GM12878 (cell line): ENCODE data around the gene ZNF577.

ENCODE experiments used
- BHLHE40 ChIP-seq, 2 experiments: fragments of 450-650 bp in 1 of 2; IDR thresholded peaks; 2 replicates each; pipeline ENCODE4 v1.6.1; 2011 to 2017; ENCODE audit warnings: low read depth in 2 of 2, borderline replicate concordance in 1 of 2, improper control_type of control experiment in 1 of 2, low read length in 1 of 2, mild to moderate bottlenecking in 1 of 2
- EP300 ChIP-seq, 2 experiments: fragments of 150-350 bp in 1 of 2; IDR thresholded peaks; 2 replicates each; pipeline ENCODE4 v1.6.1; 2011 to 2012; ENCODE audit warnings: low read depth in 2 of 2, low read length in 2 of 2, borderline replicate concordance in 1 of 2, improper control_type of control experiment in 1 of 2, inconsistent platforms in 1 of 2; ENCODE audit not compliant: control insufficient read depth in 1 of 2
- POLR2A ChIP-seq: IDR thresholded peaks from 2 replicates; pipeline ENCODE4 v1.6.1; 2011; ENCODE audit warnings: low read depth, mild to moderate bottlenecking, low read length
- POLR2AphosphoS2 ChIP-seq: IDR thresholded peaks from 2 replicates; pipeline ENCODE4 v1.6.1; 2011; ENCODE audit warnings: low read depth, mild to moderate bottlenecking, low read length, improper control_type of control experiment, moderate library complexity
- RAD21 ChIP-seq: IDR thresholded peaks from 2 replicates; pipeline ENCODE4 v1.6.1; 2011; ENCODE audit warnings: mild to moderate bottlenecking, low read depth, low read length, moderate library complexity; ENCODE audit not compliant: insufficient read depth
- TAF1 ChIP-seq: IDR thresholded peaks from 2 replicates; pipeline ENCODE4 v1.6.1; 2011; ENCODE audit warnings: mild to moderate bottlenecking, low read depth, low read length, borderline replicate concordance
- ZBTB11 ChIP-seq: fragments of 450-650 bp; formaldehyde crosslinking; IDR thresholded peaks from 2 replicates; pipeline ENCODE4 v1.5.0; 2022; ENCODE audit warnings: mild to moderate bottlenecking, missing genetic modification characterization
- TF ChIP-seq, protein P1 (sequence below): fragments of 450-650 bp; IDR thresholded peaks from 2 replicates; pipeline ENCODE4 v1.6.1; 2016; ENCODE audit warnings: mild to moderate bottlenecking, moderate library complexity, borderline replicate concordance
- TF ChIP-seq, protein P2 (sequence below), 3 experiments: IDR thresholded peaks in 2 of 3; conservative IDR thresholded peaks in 1 of 3; 2 replicates each; pipeline ENCODE4 v1.5.1; 2011; ENCODE audit warnings: low read depth in 3 of 3, low read length in 3 of 3, mild to moderate bottlenecking in 3 of 3, control low read depth in 2 of 3, moderate library complexity in 2 of 3, inconsistent platforms in 1 of 3, mixed read lengths in 1 of 3; ENCODE audit not compliant: control insufficient read depth in 2 of 3, insufficient read depth in 1 of 3; ENCODE audit errors: extremely low read depth in 1 of 3
- TF ChIP-seq, protein P3 (sequence below): fragments of 450-650 bp; IDR thresholded peaks from 2 replicates; pipeline ENCODE4 v1.6.1; 2017; ENCODE audit warnings: mild to moderate bottlenecking

GRCh38 chr19:51904331-51905165 is 16.8 kb upstream of the ZNF577 start, which contains the start of gene ZNF649:
- no peak for TF ChIP-seq RAD21
- no peak for TF ChIP-seq BHLHE40 (IDR thresholded peaks at IDR 0.05; ENCODE audit: borderline replicate concordance in 1 of 2, low read depth in 2 of 2, low read length in 1 of 2)
- peak; percentile 10; the same call in 1 of the 2 replicates for TF ChIP-seq TAF1
- TF ChIP-seq, protein P1, sequence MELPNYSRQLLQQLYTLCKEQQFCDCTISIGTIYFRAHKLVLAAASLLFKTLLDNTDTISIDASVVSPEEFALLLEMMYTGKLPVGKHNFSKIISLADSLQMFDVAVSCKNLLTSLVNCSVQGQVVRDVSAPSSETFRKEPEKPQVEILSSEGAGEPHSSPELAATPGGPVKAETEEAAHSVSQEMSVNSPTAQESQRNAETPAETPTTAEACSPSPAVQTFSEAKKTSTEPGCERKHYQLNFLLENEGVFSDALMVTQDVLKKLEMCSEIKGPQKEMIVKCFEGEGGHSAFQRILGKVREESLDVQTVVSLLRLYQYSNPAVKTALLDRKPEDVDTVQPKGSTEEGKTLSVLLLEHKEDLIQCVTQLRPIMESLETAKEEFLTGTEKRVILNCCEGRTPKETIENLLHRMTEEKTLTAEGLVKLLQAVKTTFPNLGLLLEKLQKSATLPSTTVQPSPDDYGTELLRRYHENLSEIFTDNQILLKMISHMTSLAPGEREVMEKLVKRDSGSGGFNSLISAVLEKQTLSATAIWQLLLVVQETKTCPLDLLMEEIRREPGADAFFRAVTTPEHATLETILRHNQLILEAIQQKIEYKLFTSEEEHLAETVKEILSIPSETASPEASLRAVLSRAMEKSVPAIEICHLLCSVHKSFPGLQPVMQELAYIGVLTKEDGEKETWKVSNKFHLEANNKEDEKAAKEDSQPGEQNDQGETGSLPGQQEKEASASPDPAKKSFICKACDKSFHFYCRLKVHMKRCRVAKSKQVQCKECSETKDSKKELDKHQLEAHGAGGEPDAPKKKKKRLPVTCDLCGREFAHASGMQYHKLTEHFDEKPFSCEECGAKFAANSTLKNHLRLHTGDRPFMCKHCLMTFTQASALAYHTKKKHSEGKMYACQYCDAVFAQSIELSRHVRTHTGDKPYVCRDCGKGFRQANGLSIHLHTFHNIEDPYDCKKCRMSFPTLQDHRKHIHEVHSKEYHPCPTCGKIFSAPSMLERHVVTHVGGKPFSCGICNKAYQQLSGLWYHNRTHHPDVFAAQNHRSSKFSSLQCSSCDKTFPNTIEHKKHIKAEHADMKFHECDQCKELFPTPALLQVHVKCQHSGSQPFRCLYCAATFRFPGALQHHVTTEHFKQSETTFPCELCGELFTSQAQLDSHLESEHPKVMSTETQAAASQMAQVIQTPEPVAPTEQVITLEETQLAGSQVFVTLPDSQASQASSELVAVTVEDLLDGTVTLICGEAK: no peak
- TF ChIP-seq, protein P2, sequence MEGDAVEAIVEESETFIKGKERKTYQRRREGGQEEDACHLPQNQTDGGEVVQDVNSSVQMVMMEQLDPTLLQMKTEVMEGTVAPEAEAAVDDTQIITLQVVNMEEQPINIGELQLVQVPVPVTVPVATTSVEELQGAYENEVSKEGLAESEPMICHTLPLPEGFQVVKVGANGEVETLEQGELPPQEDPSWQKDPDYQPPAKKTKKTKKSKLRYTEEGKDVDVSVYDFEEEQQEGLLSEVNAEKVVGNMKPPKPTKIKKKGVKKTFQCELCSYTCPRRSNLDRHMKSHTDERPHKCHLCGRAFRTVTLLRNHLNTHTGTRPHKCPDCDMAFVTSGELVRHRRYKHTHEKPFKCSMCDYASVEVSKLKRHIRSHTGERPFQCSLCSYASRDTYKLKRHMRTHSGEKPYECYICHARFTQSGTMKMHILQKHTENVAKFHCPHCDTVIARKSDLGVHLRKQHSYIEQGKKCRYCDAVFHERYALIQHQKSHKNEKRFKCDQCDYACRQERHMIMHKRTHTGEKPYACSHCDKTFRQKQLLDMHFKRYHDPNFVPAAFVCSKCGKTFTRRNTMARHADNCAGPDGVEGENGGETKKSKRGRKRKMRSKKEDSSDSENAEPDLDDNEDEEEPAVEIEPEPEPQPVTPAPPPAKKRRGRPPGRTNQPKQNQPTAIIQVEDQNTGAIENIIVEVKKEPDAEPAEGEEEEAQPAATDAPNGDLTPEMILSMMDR (IDR thresholded peaks at IDR 0.05 in 2 of 3, conservative IDR thresholded peaks at IDR 0.05 in 1 of 3; ENCODE audit: control insufficient read depth in 2 of 3, extremely low read depth in 1 of 3, insufficient read depth in 1 of 3, low read depth in 3 of 3, low read length in 3 of 3): peak in 2 of 3 experiments; percentile 5 to 18; a peak in 3 of 6 replicates
- TF ChIP-seq, protein P3, sequence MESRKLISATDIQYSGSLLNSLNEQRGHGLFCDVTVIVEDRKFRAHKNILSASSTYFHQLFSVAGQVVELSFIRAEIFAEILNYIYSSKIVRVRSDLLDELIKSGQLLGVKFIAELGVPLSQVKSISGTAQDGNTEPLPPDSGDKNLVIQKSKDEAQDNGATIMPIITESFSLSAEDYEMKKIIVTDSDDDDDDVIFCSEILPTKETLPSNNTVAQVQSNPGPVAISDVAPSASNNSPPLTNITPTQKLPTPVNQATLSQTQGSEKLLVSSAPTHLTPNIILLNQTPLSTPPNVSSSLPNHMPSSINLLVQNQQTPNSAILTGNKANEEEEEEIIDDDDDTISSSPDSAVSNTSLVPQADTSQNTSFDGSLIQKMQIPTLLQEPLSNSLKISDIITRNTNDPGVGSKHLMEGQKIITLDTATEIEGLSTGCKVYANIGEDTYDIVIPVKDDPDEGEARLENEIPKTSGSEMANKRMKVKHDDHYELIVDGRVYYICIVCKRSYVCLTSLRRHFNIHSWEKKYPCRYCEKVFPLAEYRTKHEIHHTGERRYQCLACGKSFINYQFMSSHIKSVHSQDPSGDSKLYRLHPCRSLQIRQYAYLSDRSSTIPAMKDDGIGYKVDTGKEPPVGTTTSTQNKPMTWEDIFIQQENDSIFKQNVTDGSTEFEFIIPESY: no peak
- TF ChIP-seq EP300 (IDR thresholded peaks at IDR 0.05; ENCODE audit: borderline replicate concordance in 1 of 2, control insufficient read depth in 1 of 2, low read depth in 2 of 2, low read length in 2 of 2): no peak
- peak; percentile 69; the same call in 1 of the 2 replicates for TF ChIP-seq POLR2A
- no peak for TF ChIP-seq ZBTB11 (CRISPR knock-in tag)
- 0 out of 2 replicates have a peak, but pooled peaks have one; percentile 45 for TF ChIP-seq POLR2AphosphoS2
